Type B pancreatic cell (in vitro differentiated cells): Measurements from ENCODE around the gene FRS2. TPM values are rescaled to one million over a fixed set of nuclear protein-coding genes. Genes with fewer than 3 reads are reported as not detected.

Experiments used
- DNase-seq: peaks from one replicate; pipeline ENCODE4 v3.0.0; 2021; ENCODE audit warnings: mixed read lengths; ENCODE audit not compliant: unreplicated experiment; ENCODE audit errors: extremely low spot score
- H3K27ac Mint-ChIP-seq: 2 replicates; pipeline ENCODE4 v1.8.0; 2021; ENCODE audit warnings: mild to moderate bottlenecking, mixed read lengths
- H3K27me3 Mint-ChIP-seq: 2 replicates; pipeline ENCODE4 v1.8.0; 2021; ENCODE audit warnings: mixed read lengths
- H3K36me3 Mint-ChIP-seq: 2 replicates; pipeline ENCODE4 v1.8.0; 2021; ENCODE audit warnings: mixed read lengths
- H3K4me1 Mint-ChIP-seq: one replicate; pipeline ENCODE4 v1.8.0; 2021; ENCODE audit warnings: mixed read lengths; ENCODE audit not compliant: unreplicated experiment
- H3K4me3 Mint-ChIP-seq: 2 replicates; pipeline ENCODE4 v1.8.0; 2021; ENCODE audit warnings: mild to moderate bottlenecking, mixed read lengths
- H3K9me3 Mint-ChIP-seq: 2 replicates; pipeline ENCODE4 v1.8.0; 2021; ENCODE audit warnings: mixed read lengths
- CTCF ChIP-seq: fragments of 200-600 bp; sonication (generic); conservative IDR thresholded peaks from 2 replicates; pipeline ENCODE4 v1.5.0; 2021; ENCODE audit warnings: antibody characterized with exemption, mild to moderate bottlenecking
- microRNA-seq: library from miRNA; unstranded; fragments of <30 nt; microRNA quantifications from one replicate; pipeline ENCODE4, GENCODE V29; 2020
- total RNA-seq: library from RNA; stranded (reverse); gene quantifications from 2 replicates; pipeline ENCODE4 v1.2.1, GENCODE V29; 2021; ENCODE audit warnings: low replicate concordance

Gene FRS2
- total RNA-seq, 1 donor from 2014 or later, result 39.5 TPM

GRCh38 chr12:69620921-69621320 lies 150.7 kb downstream of the FRS2 start:
- H3K36me3 Mint-ChIP-seq, result no peaks in the 10 kb centered on the region
- peaks cover 3% of the 10 kb centered on the region for H3K27me3 Mint-ChIP-seq
- H3K27ac Mint-ChIP-seq, result no peak overlapping the region
- no peak for DNase-seq
- no peaks in the 10 kb centered on the region for H3K9me3 Mint-ChIP-seq
- no peaks in the 10 kb centered on the region for H3K4me1 Mint-ChIP-seq
- no peak overlapping the region for H3K4me3 Mint-ChIP-seq
- no peak for TF ChIP-seq CTCF

DNA sequence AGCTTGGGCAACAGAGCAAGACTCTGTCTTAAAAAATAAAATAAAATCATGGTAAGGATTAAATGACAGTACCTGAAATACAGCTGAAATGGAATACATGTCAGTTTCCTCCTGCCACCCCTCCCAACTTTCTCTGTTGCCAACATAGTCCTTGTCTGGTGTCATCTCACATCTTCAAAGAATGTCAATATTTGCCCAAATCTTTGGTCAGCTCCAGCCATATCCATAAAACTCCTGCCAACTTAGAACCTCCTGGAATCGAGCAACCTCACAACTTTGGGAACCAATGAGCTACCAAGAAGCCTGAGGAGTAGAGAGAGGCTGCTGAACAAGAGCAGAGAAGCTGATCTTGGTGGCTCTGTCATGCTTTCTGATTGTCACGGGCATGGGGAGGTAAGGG lies 151.4 kb downstream of the FRS2 start:
- DNase-seq, result no peak
- Mint-ChIP-seq H3K4me1 (no peaks in the 10 kb centered on the region), H3K36me3 (no peaks in the 10 kb centered on the region), H3K4me3 (no peak overlapping the region), H3K27ac (no peak overlapping the region), H3K27me3 (peaks cover 3% of the 10 kb centered on the region), H3K9me3 (no peaks in the 10 kb centered on the region)
- no peak for TF ChIP-seq CTCF

DNA sequence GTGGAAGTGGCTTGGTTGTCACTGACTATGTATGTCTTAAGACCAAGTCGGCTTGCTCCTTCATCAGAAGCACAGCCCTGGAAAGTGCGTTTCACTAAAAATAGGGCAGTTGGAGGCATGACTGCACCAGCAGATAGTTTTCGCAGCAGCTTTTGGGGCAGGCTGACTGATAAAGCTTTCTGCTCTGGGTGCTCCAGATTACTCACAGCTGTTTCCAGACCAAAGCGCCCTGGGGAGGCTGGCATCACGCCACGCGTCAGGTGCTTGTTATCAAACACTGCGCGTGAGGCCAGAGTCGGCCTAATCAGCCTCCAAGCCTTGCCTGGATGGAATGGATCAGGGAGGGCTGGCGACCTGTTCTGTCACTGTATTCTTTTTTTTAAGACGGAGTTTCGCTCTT lies 153.8 kb downstream of the FRS2 start:
- no peak for TF ChIP-seq CTCF
- H3K36me3 Mint-ChIP-seq, result no peaks in the 10 kb centered on the region
- H3K27ac Mint-ChIP-seq, result no peak overlapping the region
- no peak for DNase-seq
- peaks cover 3% of the 10 kb centered on the region for H3K27me3 Mint-ChIP-seq
- no peaks in the 10 kb centered on the region for H3K4me1 Mint-ChIP-seq
- H3K4me3 Mint-ChIP-seq, result no peak overlapping the region
- no peaks in the 10 kb centered on the region for H3K9me3 Mint-ChIP-seq

- no peaks in the 10 kb centered on the region for H3K9me3 Mint-ChIP-seq
- no peak for DNase-seq
- no peaks in the 10 kb centered on the region for H3K4me1 Mint-ChIP-seq
- no peak overlapping the region for H3K4me3 Mint-ChIP-seq
- TF ChIP-seq CTCF, result no peak
- H3K27me3 Mint-ChIP-seq, result peaks cover 3% of the 10 kb centered on the region
- no peak overlapping the region for H3K27ac Mint-ChIP-seq
- H3K36me3 Mint-ChIP-seq, result no peaks in the 10 kb centered on the region
Measured at GRCh38 chr12:69627501-69627900, 157.3 kb downstream of the FRS2 start.

Small RNA genes within 50 kb of the gene (microRNA-seq; reads per million reads assigned to microRNA genes)
- not detected for gene MIR3913-1
- gene MIR3913-2, result not detected

Other genes starting within 250 kb of the FRS2 start
- 76.9 and 128 TPM in 2 replicates for gene CPSF6, start 230.8 kb upstream of the FRS2 start, total RNA-seq
- gene LYZ, start 122.0 kb upstream of the FRS2 start, total RNA-seq, result 113 and 174 TPM in 2 replicates
- gene YEATS4, start 110.6 kb upstream of the FRS2 start, total RNA-seq, result 21.4 and 24.6 TPM in 2 replicates
- 191 and 260 TPM in 2 replicates for gene CCT2, start 115.1 kb downstream of the FRS2 start, total RNA-seq
- gene LRRC10, start 140.5 kb downstream of the FRS2 start, total RNA-seq, result not detected in 2 replicates
- gene BEST3, start 228.9 kb downstream of the FRS2 start, total RNA-seq, result 0.14 and 0.77 TPM in 2 replicates